ENCODE measurements around the gene DPYSL5. TPM values are rescaled to one million over a fixed set of nuclear protein-coding genes. Genes with fewer than 3 reads are reported as not detected.

DPYSL5 gene
- total and polyA plus RNA-seq, 4 donors: not detected

- Histone ChIP-seq H3K4me3 (ENCODE audit: low read depth in 1 of 3, low read length in 3 of 3) (no peak overlapping the region), H3K36me3 (ENCODE audit: control insufficient read depth in 4 of 4, insufficient read depth in 3 of 4, low read depth in 1 of 4, low read length in 3 of 4) (no peaks in the 10 kb centered on the region), H3K27ac (ENCODE audit: low read depth in 1 of 2, low read length in 2 of 2) (no peak overlapping the region), H3K9ac (ENCODE audit: low read depth in 1 of 2, low read length in 2 of 2) (no peak overlapping the region), H3K9me3 (ENCODE audit: control insufficient read depth in 4 of 4, low read length in 3 of 4) (peaks cover 0 to 3% (median 0%) of the 10 kb centered on the region in 4 donors), H3K27me3 (ENCODE audit: control insufficient read depth in 4 of 4, insufficient read depth in 4 of 4, low read length in 3 of 4) (no peaks in the 10 kb centered on the region), H3K4me1 (ENCODE audit: control insufficient read depth in 4 of 4, insufficient read depth in 4 of 4, low read length in 3 of 4) (no peaks in the 10 kb centered on the region)
- 92% methylated on average over 11 of the region's 11 CpGs for WGBS
- no peak for TF ChIP-seq ZBTB33 (IDR thresholded peaks at IDR 0.05)
- no peak for TF ChIP-seq HNF4A (conservative IDR thresholded peaks at IDR 0.05)
- TF ChIP-seq GABPA (IDR thresholded peaks at IDR 0.05 in 1 of 2, conservative IDR thresholded peaks at IDR 0.05 in 1 of 2): no peak
- no peak for TF ChIP-seq EGR1 (IDR thresholded peaks at IDR 0.05; ENCODE audit: low read depth in 2 of 2)
- no peak for TF ChIP-seq MAX (IDR thresholded peaks at IDR 0.05)
- TF ChIP-seq YY1 (IDR thresholded peaks at IDR 0.05): no peak
- TF ChIP-seq TAF1 (conservative IDR thresholded peaks at IDR 0.05): no peak
- no peak for DNase-seq (ENCODE audit: low spot score)
These were observed 42.5 kb downstream of the DPYSL5 start for GRCh38 chr2:26890341-26891000.

- no peak overlapping the region for H3K4me3 ChIP-seq (ENCODE audit: low read depth in 1 of 3, low read length in 3 of 3)
- H3K4me1 ChIP-seq (ENCODE audit: control insufficient read depth in 4 of 4, insufficient read depth in 4 of 4, low read length in 3 of 4): no peaks in the 10 kb centered on the region
- WGBS: 84% methylated on average over 3 of the region's 3 CpGs
- no peaks in the 10 kb centered on the region for H3K27me3 ChIP-seq (ENCODE audit: control insufficient read depth in 4 of 4, insufficient read depth in 4 of 4, low read length in 3 of 4)
- no peak for DNase-seq (ENCODE audit: low spot score)
- TF ChIP-seq EGR1 (IDR thresholded peaks at IDR 0.05; ENCODE audit: low read depth in 2 of 2): no peak
- no peak for TF ChIP-seq HNF4G (IDR thresholded peaks at IDR 0.05)
- no peak for TF ChIP-seq RAD21 (IDR thresholded peaks at IDR 0.05)
- no peak overlapping the region for H3K9ac ChIP-seq (ENCODE audit: low read depth in 1 of 2, low read length in 2 of 2)
- H3K9me3 ChIP-seq (ENCODE audit: control insufficient read depth in 4 of 4, low read length in 3 of 4): peaks cover 0 to 3% (median 0%) of the 10 kb centered on the region in 4 donors
- H3K36me3 ChIP-seq (ENCODE audit: control insufficient read depth in 4 of 4, insufficient read depth in 3 of 4, low read depth in 1 of 4, low read length in 3 of 4): no peaks in the 10 kb centered on the region
- H3K27ac ChIP-seq (ENCODE audit: low read depth in 1 of 2, low read length in 2 of 2): no peak overlapping the region
These were observed 44.2 kb downstream of the DPYSL5 start for GRCh38 chr2:26892133-26892532.

GRCh38 chr2:26892922-26893524 lies 45.1 kb downstream of the DPYSL5 start:
- H3K36me3 ChIP-seq (ENCODE audit: control insufficient read depth in 4 of 4, insufficient read depth in 3 of 4, low read depth in 1 of 4, low read length in 3 of 4): no peaks in the 10 kb centered on the region
- H3K4me3 ChIP-seq (ENCODE audit: low read depth in 1 of 3, low read length in 3 of 3): no peak overlapping the region
- no peak overlapping the region for H3K9ac ChIP-seq (ENCODE audit: low read depth in 1 of 2, low read length in 2 of 2)
- H3K4me1 ChIP-seq (ENCODE audit: control insufficient read depth in 4 of 4, insufficient read depth in 4 of 4, low read length in 3 of 4): no peaks in the 10 kb centered on the region
- no peak overlapping the region for H3K27ac ChIP-seq (ENCODE audit: low read depth in 1 of 2, low read length in 2 of 2)
- no peaks in the 10 kb centered on the region for H3K27me3 ChIP-seq (ENCODE audit: control insufficient read depth in 4 of 4, insufficient read depth in 4 of 4, low read length in 3 of 4)
- H3K9me3 ChIP-seq (ENCODE audit: control insufficient read depth in 4 of 4, low read length in 3 of 4): peaks cover 0 to 3% (median 0%) of the 10 kb centered on the region in 4 donors
- no peak for TF ChIP-seq HNF4A (conservative IDR thresholded peaks at IDR 0.05)
- WGBS: 89% methylated on average over 3 of the region's 3 CpGs
- no peak for DNase-seq (ENCODE audit: low spot score)

GRCh38 chr2:26894136-26894535 lies 46.2 kb downstream of the DPYSL5 start:
- Histone ChIP-seq H3K36me3 (ENCODE audit: control insufficient read depth in 4 of 4, insufficient read depth in 3 of 4, low read depth in 1 of 4, low read length in 3 of 4) (no peaks in the 10 kb centered on the region), H3K4me1 (ENCODE audit: control insufficient read depth in 4 of 4, insufficient read depth in 4 of 4, low read length in 3 of 4) (no peaks in the 10 kb centered on the region), H3K27me3 (ENCODE audit: control insufficient read depth in 4 of 4, insufficient read depth in 4 of 4, low read length in 3 of 4) (no peaks in the 10 kb centered on the region), H3K9me3 (ENCODE audit: control insufficient read depth in 4 of 4, low read length in 3 of 4) (peaks cover 0 to 3% (median 0%) of the 10 kb centered on the region in 4 donors), H3K27ac (ENCODE audit: low read depth in 1 of 2, low read length in 2 of 2) (no peak overlapping the region), H3K4me3 (ENCODE audit: low read depth in 1 of 3, low read length in 3 of 3) (no peak overlapping the region), H3K9ac (ENCODE audit: low read depth in 1 of 2, low read length in 2 of 2) (no peak overlapping the region)
- 81% methylated on average over 2 of the region's 2 CpGs for WGBS
- DNase-seq (ENCODE audit: low spot score): no peak
- TF ChIP-seq FOXA1 (IDR thresholded peaks at IDR 0.05) (no peak), HNF4G (IDR thresholded peaks at IDR 0.05) (no peak), FOXA2 (IDR thresholded peaks at IDR 0.05) (no peak), ZBTB33 (IDR thresholded peaks at IDR 0.05) (no peak), SP1 (IDR thresholded peaks at IDR 0.05) (no peak), GABPA (IDR thresholded peaks at IDR 0.05 in 1 of 2, conservative IDR thresholded peaks at IDR 0.05 in 1 of 2) (no peak)

Measured in liver (tissue), 9 donors.